SU-DHL-6 (cell line): ENCODE measurements around the gene EFHC2.

ENCODE experiments used
- H2AFZ ChIP-seq: fragments of 200-600 bp; sonication (generic); 2 replicates; pipeline ENCODE4 v1.6.1; 2014; ENCODE audit warnings: low read depth, mild to moderate bottlenecking, moderate library complexity, mixed read lengths, antibody characterized with exemption, low read length; ENCODE audit not compliant: severe bottlenecking
- H3F3A ChIP-seq: fragments of 200-600 bp; shearing (Covaris generic); 2 replicates; pipeline ENCODE4 v1.6.0; 2016; ENCODE audit warnings: antibody characterized with exemption, mild to moderate bottlenecking; ENCODE audit not compliant: insufficient read depth
- H3K27ac ChIP-seq: fragments of 200-600 bp; sonication (generic); 2 replicates; pipeline ENCODE4 v1.5.1; 2016; ENCODE audit warnings: low read depth, mild to moderate bottlenecking, low read length, moderate library complexity, mixed read lengths
- H3K27me3 ChIP-seq: fragments of 200-600 bp; sonication (generic), shearing (Covaris generic); 2 replicates; pipeline ENCODE4 v1.6.0; 2014; ENCODE audit warnings: mild to moderate bottlenecking, low read length
- H3K36me3 ChIP-seq: fragments of 200-600 bp; sonication (generic); 2 replicates; pipeline ENCODE4 v1.6.1; 2014; ENCODE audit warnings: mild to moderate bottlenecking, low read length, mixed read lengths
- H3K4me2 ChIP-seq: fragments of 300-600, 200-600 bp; shearing (Covaris generic), sonication (generic); 2 replicates; pipeline ENCODE4 v1.6.0; 2014; ENCODE audit warnings: low read length, low read depth, mild to moderate bottlenecking; ENCODE audit not compliant: poor library complexity, severe bottlenecking
- H3K4me3 ChIP-seq: fragments of 200-600 bp; sonication (generic); 2 replicates; pipeline ENCODE4 v1.5.1; 2014; ENCODE audit warnings: antibody characterized with exemption, low read length, mild to moderate bottlenecking, mixed read lengths; ENCODE audit not compliant: insufficient read depth, poor library complexity, severe bottlenecking
- H3K79me2 ChIP-seq: fragments of 200-600 bp; sonication (generic); 2 replicates; pipeline ENCODE4 v1.6.1; 2014; ENCODE audit warnings: mild to moderate bottlenecking, low read length, moderate library complexity; ENCODE audit not compliant: insufficient read depth
- H3K9ac ChIP-seq: fragments of 200-600 bp; sonication (generic); 2 replicates; pipeline ENCODE4 v1.7.0; 2014; ENCODE audit warnings: mild to moderate bottlenecking, low read length
- H3K9me2 ChIP-seq: fragments of 200-600 bp; sonication (generic); replicated peaks from 2 replicates; pipeline ENCODE4 v1.6.1; 2014; ENCODE audit warnings: low read length; ENCODE audit not compliant: insufficient read depth
- H3K9me3 ChIP-seq: fragments of 200-600 bp; sonication (generic); 2 replicates; pipeline ENCODE4 v1.6.1; 2014; ENCODE audit warnings: low read length, mixed read lengths; ENCODE audit not compliant: insufficient read depth
- H4K20me1 ChIP-seq: fragments of 200-600 bp; sonication (generic); 2 replicates; pipeline ENCODE4 v1.6.1; 2014; ENCODE audit warnings: low read depth, mild to moderate bottlenecking, antibody characterized with exemption, low read length, moderate library complexity, mixed read lengths
- CTCF ChIP-seq: fragments of 200-600 bp; sonication (generic); IDR thresholded peaks from one replicate; pipeline ENCODE4 v1.5.1; 2017; ENCODE audit warnings: antibody characterized with exemption, mild to moderate bottlenecking, low read length, moderate library complexity; ENCODE audit not compliant: insufficient read depth, poor library complexity, severe bottlenecking
- EZH2phosphoT487 ChIP-seq: fragments of 200-600 bp; sonication (generic), shearing (Covaris generic); conservative IDR thresholded peaks from 2 replicates; pipeline ENCODE4 v1.6.1; 2018; ENCODE audit warnings: mild to moderate bottlenecking, antibody characterized with exemption, low read length, moderate library complexity, mixed read lengths

Gene EFHC2

GRCh38 chrX:44382871-44383270 is 39.4 kb upstream of the EFHC2 start:
- Histone ChIP-seq H3K9me3 (no peaks in the 10 kb centered on the region), H2AFZ (no peak overlapping the region)

DNA sequence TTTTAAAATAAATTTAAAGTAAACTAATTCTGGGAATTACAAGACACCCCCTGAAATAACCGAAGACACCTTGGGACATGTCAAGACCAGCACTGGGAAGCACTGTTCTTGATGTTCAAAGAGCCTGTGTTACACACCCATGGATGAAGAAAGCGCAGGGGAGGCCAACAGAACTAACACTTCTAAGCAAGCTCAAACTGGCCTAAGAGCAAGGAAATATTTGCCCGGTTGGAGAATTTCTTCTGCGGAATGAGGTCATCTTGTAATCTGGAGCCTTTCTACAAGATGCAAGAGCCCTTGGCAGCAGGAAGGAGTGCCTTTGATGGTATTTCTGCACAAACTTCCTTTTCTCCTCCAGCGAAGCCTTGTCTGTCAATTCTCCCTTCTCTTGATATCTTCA is 9.3 kb upstream of the EFHC2 start:
- Histone ChIP-seq H2AFZ (no peak overlapping the region), H3K9ac (no peak overlapping the region), H3K36me3 (no peaks in the 10 kb centered on the region), H3K27ac (no peak overlapping the region), H3K9me2 (no peaks in the 10 kb centered on the region), H4K20me1 (no peaks in the 10 kb centered on the region), H3K79me2 (no peaks in the 10 kb centered on the region), H3K27me3 (no peaks in the 10 kb centered on the region), H3F3A (no peaks in the 10 kb centered on the region), H3K4me3 (no peak overlapping the region), H3K9me3 (no peaks in the 10 kb centered on the region), H3K4me2 (no peak overlapping the region)
- TF ChIP-seq EZH2phosphoT487 = no peak
- TF ChIP-seq CTCF = no peak

More at GRCh38 chrX:44382871-44383270, 39.4 kb upstream of the EFHC2 start:
- Histone ChIP-seq H4K20me1 (no peaks in the 10 kb centered on the region), H3K27ac (no peak overlapping the region), H3K9ac (no peak overlapping the region), H3K27me3 (no peaks in the 10 kb centered on the region), H3K9me2 (no peaks in the 10 kb centered on the region), H3K36me3 (no peaks in the 10 kb centered on the region), H3K79me2 (no peaks in the 10 kb centered on the region), H3K4me2 (no peak overlapping the region), H3F3A (no peaks in the 10 kb centered on the region), H3K4me3 (no peak overlapping the region)
- TF ChIP-seq CTCF = no peak
- TF ChIP-seq EZH2phosphoT487 = no peak

GRCh38 chrX:44349561-44349960 is 6.1 kb upstream of the EFHC2 start:
- no peaks in the 10 kb centered on the region for H3K9me2 ChIP-seq
- no peak for TF ChIP-seq EZH2phosphoT487
- no peak overlapping the region for H2AFZ ChIP-seq
- H3K36me3 ChIP-seq = no peaks in the 10 kb centered on the region
- H3K27ac ChIP-seq = no peak overlapping the region
- no peak overlapping the region for H3K9ac ChIP-seq
- no peaks in the 10 kb centered on the region for H3K79me2 ChIP-seq
- H3K4me3 ChIP-seq = no peak overlapping the region
- H3K4me2 ChIP-seq = no peak overlapping the region
- no peaks in the 10 kb centered on the region for H3K9me3 ChIP-seq
- no peaks in the 10 kb centered on the region for H3K27me3 ChIP-seq
- no peaks in the 10 kb centered on the region for H4K20me1 ChIP-seq
- no peaks in the 10 kb centered on the region for H3F3A ChIP-seq

GRCh38 chrX:44344687-44345086 is 1.2 kb upstream of the EFHC2 start:
- H4K20me1 ChIP-seq = no peaks in the 10 kb centered on the region
- no peaks in the 10 kb centered on the region for H3K79me2 ChIP-seq
- no peaks in the 10 kb centered on the region for H3K27me3 ChIP-seq
- no peaks in the 10 kb centered on the region for H3K36me3 ChIP-seq
- no peak overlapping the region for H3K27ac ChIP-seq
- H3K9me2 ChIP-seq = no peaks in the 10 kb centered on the region
- no peaks in the 10 kb centered on the region for H3K9me3 ChIP-seq
- no peaks in the 10 kb centered on the region for H3F3A ChIP-seq
- no peak overlapping the region for H3K4me3 ChIP-seq
- H3K4me2 ChIP-seq = no peak overlapping the region
- no peak for TF ChIP-seq CTCF
- TF ChIP-seq EZH2phosphoT487 = no peak
- no peak overlapping the region for H3K9ac ChIP-seq
- H2AFZ ChIP-seq = no peak overlapping the region
